Neuronal stem cell (in vitro differentiated cells): ENCODE results near the gene SEPTIN5. TPM values are rescaled to one million over a fixed set of nuclear protein-coding genes. Genes with fewer than 3 reads are reported as not detected.
A peak's percentile ranks its signal among the peaks of the same experiment; 100 is the strongest.

Experiments
- DNase-seq: peaks from one replicate; pipeline ENCODE4 v3.0.0-alpha.2; 2013; ENCODE audit warnings: low spot score
- H2AFZ ChIP-seq: one replicate; pipeline ENCODE4 v1.6.1; 2013; ENCODE audit warnings: mild to moderate bottlenecking, low read length, inconsistent platforms
- H2AK5ac ChIP-seq: 2 replicates; pipeline ENCODE4 v1.6.1; 2013; ENCODE audit warnings: low read depth, mild to moderate bottlenecking, inconsistent platforms, low read length, moderate library complexity, mixed read lengths
- H2BK120ac ChIP-seq: 2 replicates; pipeline ENCODE4 v1.6.1; 2013; ENCODE audit warnings: low read depth, mild to moderate bottlenecking, inconsistent platforms, low read length, moderate library complexity, mixed read lengths
- H2BK12ac ChIP-seq: one replicate; pipeline ENCODE4 v1.6.1; 2013; ENCODE audit warnings: low read length, inconsistent platforms
- H2BK15ac ChIP-seq: 2 replicates; pipeline ENCODE4 v1.6.1; 2013; ENCODE audit warnings: mild to moderate bottlenecking, low read length, inconsistent platforms, mixed read lengths
- H2BK5ac ChIP-seq: one replicate; pipeline ENCODE4 v1.6.1; 2013; ENCODE audit warnings: inconsistent platforms, mild to moderate bottlenecking, low read length, moderate library complexity
- H3K14ac ChIP-seq: one replicate; pipeline ENCODE4 v1.6.1; 2013; ENCODE audit warnings: low read length, inconsistent platforms
- H3K18ac ChIP-seq: 2 replicates; pipeline ENCODE4 v1.6.1; 2013; ENCODE audit warnings: low read length, inconsistent platforms
- H3K23ac ChIP-seq: 2 replicates; pipeline ENCODE4 v1.6.1; 2013; ENCODE audit warnings: low read depth, mild to moderate bottlenecking, mixed read lengths, low read length, inconsistent platforms; ENCODE audit not compliant: poor library complexity
- H3K27ac ChIP-seq: replicated peaks from 3 replicates; pipeline ENCODE4 v1.5.1; 2013; ENCODE audit warnings: low read length, inconsistent platforms
- H3K27me3 ChIP-seq, 3 experiments: 2 replicates each; pipeline ENCODE4 v1.6.1; 2013; ENCODE audit warnings: low read length in 3 of 3, mild to moderate bottlenecking in 2 of 3, inconsistent platforms in 1 of 3, low read depth in 1 of 3, mixed read lengths in 1 of 3, moderate library complexity in 1 of 3; ENCODE audit not compliant: control insufficient read depth in 3 of 3, insufficient read depth in 3 of 3
- H3K36me3 ChIP-seq, 2 donors: replicated peaks in 1 of 2; 2 replicates each; pipeline ENCODE4 v1.6.1; 2013; ENCODE audit warnings: low read length in 2 of 2; ENCODE audit not compliant: control insufficient read depth in 2 of 2, insufficient read depth in 2 of 2
- H3K4ac ChIP-seq: 2 replicates; pipeline ENCODE4 v1.6.1; 2013; ENCODE audit warnings: inconsistent platforms, mild to moderate bottlenecking, low read length, moderate library complexity
- H3K4me1 ChIP-seq, 2 donors: 1 replicate in 1 of 2; 2 replicates in 1 of 2; pipeline ENCODE4 v1.6.1; 2013; ENCODE audit warnings: low read length in 2 of 2, low read depth in 1 of 2; ENCODE audit not compliant: control insufficient read depth in 2 of 2, insufficient read depth in 1 of 2
- H3K4me2 ChIP-seq: one replicate; pipeline ENCODE4 v1.6.1; 2013; ENCODE audit warnings: mild to moderate bottlenecking, low read length, inconsistent platforms; ENCODE audit not compliant: insufficient read depth, poor library complexity, severe bottlenecking
- H3K4me3 ChIP-seq, 2 donors: 2 replicates each; pipeline ENCODE4 v1.5.1; 2013; ENCODE audit warnings: low read length in 2 of 2, mild to moderate bottlenecking in 2 of 2, inconsistent platforms in 1 of 2, moderate library complexity in 1 of 2
- H3K79me1 ChIP-seq: one replicate; pipeline ENCODE4 v1.6.1; 2013; ENCODE audit warnings: low read depth, mild to moderate bottlenecking, inconsistent platforms, low read length, moderate library complexity
- H3K9ac ChIP-seq: one replicate; pipeline ENCODE4 v1.6.1; 2013; ENCODE audit warnings: mild to moderate bottlenecking, low read depth, low read length, inconsistent platforms; ENCODE audit not compliant: poor library complexity
- H3K9me3 ChIP-seq, 2 donors: replicated peaks in 1 of 2; 2 replicates each; pipeline versions ENCODE3 to v1.6.1; 2013; ENCODE audit warnings: low read length in 2 of 2, mild to moderate bottlenecking in 2 of 2, inconsistent platforms in 1 of 2, low read depth in 1 of 2, mixed read lengths in 1 of 2, moderate library complexity in 1 of 2; ENCODE audit not compliant: control insufficient read depth in 2 of 2, insufficient read depth in 1 of 2
- H4K8ac ChIP-seq: one replicate; pipeline ENCODE4 v1.6.1; 2013; ENCODE audit warnings: low read depth, mild to moderate bottlenecking, inconsistent platforms, low read length, moderate library complexity
- H4K91ac ChIP-seq: one replicate; pipeline ENCODE4 v1.6.1; 2013; ENCODE audit warnings: low read length, low read depth, mild to moderate bottlenecking, inconsistent platforms; ENCODE audit not compliant: poor library complexity
- WGBS, 2 donors: extraction: QIAGEN DNeasy Blood & Tissue Kit; methylation state at CpG; one replicate each; pipeline ENCODE4 v1.1.7; 2013; ENCODE audit warnings: missing lambda C conversion rate in 2 of 2, mixed read lengths in 1 of 2; ENCODE audit not compliant: insufficient read length in 2 of 2, insufficient replicate concordance in 1 of 2; ENCODE audit errors: extremely low coverage in 2 of 2; 5-methylcytosine and 5-hydroxymethylcytosine counted together
- polyA plus RNA-seq, 2 experiments: library from polyadenylated mRNA; stranded (reverse); fragments of 200-250 nt; gene quantifications; one replicate each; pipeline ENCODE4 v1.2.3, GENCODE V29; 2013

The SEPTIN5 gene
- 23.1 TPM for polyA plus RNA-seq (2013, experiment 1 of 2)
- 21.3 TPM for polyA plus RNA-seq (2013, experiment 2 of 2)

DNA sequence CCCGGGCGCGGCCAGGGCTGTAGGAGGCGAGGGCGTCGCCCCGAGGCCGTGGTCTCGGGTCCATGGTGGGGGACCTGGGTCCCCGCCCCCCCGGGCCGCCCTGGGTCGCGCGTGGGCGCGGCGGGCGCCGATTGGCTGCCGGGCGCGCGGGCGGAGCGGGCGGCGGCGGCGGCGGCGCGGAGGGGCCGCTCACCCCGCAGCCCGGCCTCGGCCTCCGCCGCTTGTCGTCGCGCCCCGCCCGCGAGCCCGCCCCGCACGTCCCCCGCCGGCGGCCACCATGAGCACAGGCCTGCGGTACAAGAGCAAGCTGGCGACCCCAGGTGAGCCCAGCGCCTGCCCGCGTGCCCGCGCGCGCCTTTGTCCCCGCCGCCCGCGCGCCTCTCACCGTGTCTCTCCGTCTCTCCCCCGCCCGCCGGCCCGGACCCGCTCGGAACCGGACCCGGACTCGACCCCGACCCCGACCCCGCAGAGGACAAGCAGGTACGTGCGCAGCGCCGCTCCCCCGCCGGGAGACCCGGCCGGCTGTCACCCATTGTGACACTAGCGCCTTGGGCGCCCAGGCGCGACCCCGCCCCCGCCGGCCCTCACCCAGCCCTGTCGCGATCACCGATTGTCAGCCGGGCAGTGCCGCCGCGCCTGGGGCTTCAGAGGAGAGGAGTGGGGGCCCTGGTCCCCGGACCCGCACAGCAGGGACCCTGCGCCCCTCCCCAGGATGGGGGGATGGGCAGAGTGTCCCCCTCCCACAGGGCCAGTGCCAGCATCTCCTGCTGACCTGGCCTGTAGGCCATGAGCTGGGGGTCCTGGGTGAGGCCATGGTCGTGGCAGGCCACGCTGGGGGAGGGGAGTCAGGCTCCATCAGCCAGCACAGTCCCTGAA, at the start of gene SEPTIN5:
Gene SEPTIN5 (plus strand): TSS at position 192 of the 876 bp plus-strand sequence. CDS start 86 bp downstream, at position 278.
- Histone ChIP-seq H2BK120ac (peak within 1 kb of the TSS; percentile 54), H2BK12ac (peak within 1 kb of the TSS; percentile 41), H3K27me3 (peaks cover 12 to 80% (median 51%) of the 10 kb centered on the region in 3 experiments), H3K4me2 (peak within 1 kb of the TSS; percentile 86), H3K23ac (peak within 1 kb of the TSS; percentile 90), H3K4me1 (peaks cover 8 to 12% of the 10 kb centered on the region in 2 donors), H3K79me1 (peaks cover 11% of the 10 kb centered on the region), H2AK5ac (peak within 1 kb of the TSS; percentile 77), H2BK5ac (peak within 1 kb of the TSS; percentile 46), H4K91ac (no peak within 1 kb of the TSS), H3K18ac (peak within 1 kb of the TSS; percentile 98), H3K27ac (no peak within 1 kb of the TSS), H2AFZ (peak within 1 kb of the TSS; percentile 96), H3K9ac (peak within 1 kb of the TSS; percentile 84), H3K4ac (peak within 1 kb of the TSS; percentile 76), H3K36me3 (no peaks in the 10 kb centered on the region), H3K14ac (peak within 1 kb of the TSS; percentile 71), H2BK15ac (peak within 1 kb of the TSS; percentile 89), H3K4me3 (peak within 1 kb of the TSS; percentile 51 to 82), H4K8ac (peak within 1 kb of the TSS; percentile 65), H3K9me3 (peaks cover 1 to 6% of the 10 kb centered on the region in 2 donors)
- no CpG with 5 or more reads among the region's 106 CpGs for WGBS, 2 donors
- DNase-seq, result no peak

DNA sequence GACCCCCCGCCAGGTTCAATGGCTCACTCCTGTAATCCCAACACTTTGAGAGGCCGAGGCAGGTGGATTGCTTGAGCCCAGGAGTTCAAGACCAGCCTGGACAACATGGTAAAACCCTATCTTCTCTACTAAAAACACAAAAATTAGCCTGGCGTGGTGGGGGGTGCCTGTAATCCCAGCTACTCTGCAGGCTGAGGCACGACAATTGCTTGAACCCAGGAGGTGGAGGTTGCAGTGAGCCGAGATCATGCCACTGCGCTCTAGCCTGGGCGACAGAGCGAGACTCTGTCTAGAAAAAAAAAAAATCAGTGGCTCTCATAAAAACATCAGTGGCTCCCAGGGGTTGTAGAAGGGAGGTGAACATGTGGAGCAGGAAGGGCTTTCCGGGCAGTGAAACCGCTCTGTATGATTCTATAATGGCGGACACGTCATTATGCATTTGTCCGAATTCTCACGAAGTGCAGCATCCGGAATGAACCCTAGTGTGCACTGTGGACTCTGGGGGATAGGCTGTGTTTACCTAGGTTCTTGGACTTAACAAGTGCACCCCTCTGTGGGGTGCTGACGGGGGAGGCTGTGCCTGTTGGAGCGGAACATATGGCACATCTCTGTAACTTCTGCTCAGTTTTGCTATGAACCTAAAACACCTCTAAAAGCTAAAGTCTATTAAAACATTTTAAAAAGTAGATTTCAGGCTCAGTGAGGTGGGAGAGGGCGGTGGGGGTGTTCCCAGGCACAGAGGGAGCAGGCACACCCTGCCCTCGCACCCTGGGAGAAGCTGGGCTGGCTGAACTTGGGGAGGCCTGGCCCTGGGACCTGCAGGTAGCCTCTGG, 49.1 kb upstream of the SEPTIN5 start:
- H2BK5ac ChIP-seq, result no peak overlapping the region
- H2BK120ac ChIP-seq, result no peak overlapping the region
- peak overlapping the region; percentile 39 for H2AK5ac ChIP-seq
- no peak overlapping the region for H4K91ac ChIP-seq
- H3K36me3 ChIP-seq, result no peaks in the 10 kb centered on the region
- no peak overlapping the region for H2AFZ ChIP-seq
- H3K4me1 ChIP-seq, result peaks cover 4 to 5% of the 10 kb centered on the region in 2 donors
- no CpG with 5 or more reads among the region's 19 CpGs for WGBS, 2 donors
- H3K79me1 ChIP-seq, result no peaks in the 10 kb centered on the region
- H2BK12ac ChIP-seq, result no peak overlapping the region
- H2BK15ac ChIP-seq, result no peak overlapping the region
- no peak overlapping the region for H3K4me2 ChIP-seq
- no peak overlapping the region for H3K9ac ChIP-seq
- no peak overlapping the region for H3K4ac ChIP-seq
- no peaks in the 10 kb centered on the region for H3K9me3 ChIP-seq
- no peak overlapping the region for H4K8ac ChIP-seq
- no peak overlapping the region for H3K23ac ChIP-seq
- DNase-seq, result no peak
- H3K4me3 ChIP-seq, result no peak overlapping the region
- no peak overlapping the region for H3K27ac ChIP-seq
- no peak overlapping the region for H3K18ac ChIP-seq
- H3K14ac ChIP-seq, result no peak overlapping the region
- H3K27me3 ChIP-seq, result peaks cover 0 to 44% (median 0%) of the 10 kb centered on the region in 3 experiments

GRCh38 chr22:19665784-19666672, 48.3 kb upstream of the SEPTIN5 start:
- no peak for DNase-seq
- WGBS, 2 donors, result no CpG with 5 or more reads among the region's 26 CpGs

More at GRCh38 chr22:19665784-19666672, 48.3 kb upstream of the SEPTIN5 start:
- no peak overlapping the region for H2BK15ac ChIP-seq
- H3K79me1 ChIP-seq, result no peaks in the 10 kb centered on the region
- H3K36me3 ChIP-seq, result no peaks in the 10 kb centered on the region
- no peak overlapping the region for H3K14ac ChIP-seq
- no peak overlapping the region for H2BK120ac ChIP-seq
- H4K8ac ChIP-seq, result no peak overlapping the region
- H2AK5ac ChIP-seq, result peak overlapping the region; percentile 39
- H4K91ac ChIP-seq, result no peak overlapping the region
- no peak overlapping the region for H3K23ac ChIP-seq
- peaks cover 4 to 5% of the 10 kb centered on the region in 2 donors for H3K4me1 ChIP-seq
- H3K4me3 ChIP-seq, result no peak overlapping the region
- no peak overlapping the region for H2BK12ac ChIP-seq
- no peak overlapping the region for H3K4ac ChIP-seq
- peak overlapping the region; percentile 63 for H3K18ac ChIP-seq
- H3K9ac ChIP-seq, result peak overlapping the region; percentile 3
- peaks cover 0 to 44% (median 0%) of the 10 kb centered on the region in 3 experiments for H3K27me3 ChIP-seq
- no peak overlapping the region for H3K4me2 ChIP-seq
- H2BK5ac ChIP-seq, result no peak overlapping the region
- H3K9me3 ChIP-seq, result no peaks in the 10 kb centered on the region
- no peak overlapping the region for H2AFZ ChIP-seq
- H3K27ac ChIP-seq, result no peak overlapping the region
